Progenitor cell of endocrine pancreas (in vitro differentiated cells): ENCODE data around the gene FAM43B. TPM values are rescaled to one million over a fixed set of nuclear protein-coding genes. Genes with fewer than 3 reads are reported as not detected.

Experiments used
- DNase-seq: peaks from one replicate; pipeline ENCODE4 v3.0.0; 2021; ENCODE audit warnings: low spot score; ENCODE audit not compliant: unreplicated experiment
- H3K27ac Mint-ChIP-seq: 2 replicates; pipeline ENCODE4 v1.8.0; 2021; ENCODE audit warnings: mild to moderate bottlenecking, moderate library complexity, mixed read lengths
- H3K27me3 Mint-ChIP-seq: 2 replicates; pipeline ENCODE4 v1.8.0; 2021; ENCODE audit warnings: mixed read lengths
- H3K36me3 Mint-ChIP-seq: 2 replicates; pipeline ENCODE4 v1.8.0; 2022; ENCODE audit warnings: mixed read lengths; ENCODE audit not compliant: insufficient read depth
- H3K4me1 Mint-ChIP-seq: 2 replicates; pipeline ENCODE4 v1.8.0; 2021; ENCODE audit warnings: low read depth, mixed read lengths
- H3K4me3 Mint-ChIP-seq: 2 replicates; pipeline ENCODE4 v1.8.0; 2021; ENCODE audit warnings: low read depth, mild to moderate bottlenecking, moderate library complexity, mixed read lengths
- H3K9me3 Mint-ChIP-seq: 2 replicates; pipeline ENCODE4 v1.8.0; 2021; ENCODE audit warnings: low read depth, mixed read lengths
- total RNA-seq: library from RNA; stranded (reverse); gene quantifications from 2 replicates; pipeline ENCODE4 v1.2.1, GENCODE V29; 2021
- TF ChIP-seq, protein P1 (sequence below): fragments of 200-600 bp; sonication (generic); IDR thresholded peaks from one replicate; pipeline ENCODE4 v1.5.0; 2021; ENCODE audit warnings: antibody characterized with exemption, mild to moderate bottlenecking; ENCODE audit not compliant: unreplicated experiment

FAM43B gene
- total RNA-seq, 1 donor from 2014 or later = 0.10 TPM

DNA sequence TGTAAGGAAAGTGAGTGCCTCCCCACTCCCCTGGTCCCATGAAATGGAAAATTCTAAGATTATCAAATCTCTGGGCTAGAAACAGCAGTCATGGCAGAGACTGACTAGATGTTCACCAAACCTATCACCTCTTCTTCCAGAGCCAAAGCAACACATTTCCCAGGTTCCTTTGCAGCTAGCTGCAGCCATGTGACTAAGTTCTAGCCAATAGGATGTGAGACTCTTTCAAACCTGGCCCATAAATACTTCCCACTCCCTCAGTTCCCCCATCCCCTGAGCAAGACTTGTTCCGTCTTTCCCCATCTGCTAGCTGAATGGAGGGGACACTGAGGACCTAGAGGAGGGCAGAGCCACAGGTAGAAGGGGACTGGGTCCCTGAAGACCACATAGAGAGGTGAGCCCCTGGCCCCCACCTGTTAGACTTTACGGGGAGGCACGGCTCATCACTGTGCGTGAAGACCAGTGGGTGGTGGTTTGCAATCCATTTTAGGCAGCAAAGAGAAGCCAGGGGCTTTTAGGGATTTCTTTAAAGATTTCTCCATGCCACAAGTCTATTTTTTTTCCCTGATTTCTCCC lies 17.2 kb downstream of the FAM43B start:
- TF ChIP-seq, protein P1, sequence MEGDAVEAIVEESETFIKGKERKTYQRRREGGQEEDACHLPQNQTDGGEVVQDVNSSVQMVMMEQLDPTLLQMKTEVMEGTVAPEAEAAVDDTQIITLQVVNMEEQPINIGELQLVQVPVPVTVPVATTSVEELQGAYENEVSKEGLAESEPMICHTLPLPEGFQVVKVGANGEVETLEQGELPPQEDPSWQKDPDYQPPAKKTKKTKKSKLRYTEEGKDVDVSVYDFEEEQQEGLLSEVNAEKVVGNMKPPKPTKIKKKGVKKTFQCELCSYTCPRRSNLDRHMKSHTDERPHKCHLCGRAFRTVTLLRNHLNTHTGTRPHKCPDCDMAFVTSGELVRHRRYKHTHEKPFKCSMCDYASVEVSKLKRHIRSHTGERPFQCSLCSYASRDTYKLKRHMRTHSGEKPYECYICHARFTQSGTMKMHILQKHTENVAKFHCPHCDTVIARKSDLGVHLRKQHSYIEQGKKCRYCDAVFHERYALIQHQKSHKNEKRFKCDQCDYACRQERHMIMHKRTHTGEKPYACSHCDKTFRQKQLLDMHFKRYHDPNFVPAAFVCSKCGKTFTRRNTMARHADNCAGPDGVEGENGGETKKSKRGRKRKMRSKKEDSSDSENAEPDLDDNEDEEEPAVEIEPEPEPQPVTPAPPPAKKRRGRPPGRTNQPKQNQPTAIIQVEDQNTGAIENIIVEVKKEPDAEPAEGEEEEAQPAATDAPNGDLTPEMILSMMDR = no peak
- Mint-ChIP-seq H3K27me3 (peaks cover 44% of the 10 kb centered on the region), H3K9me3 (peaks cover 3% of the 10 kb centered on the region)

DNA sequence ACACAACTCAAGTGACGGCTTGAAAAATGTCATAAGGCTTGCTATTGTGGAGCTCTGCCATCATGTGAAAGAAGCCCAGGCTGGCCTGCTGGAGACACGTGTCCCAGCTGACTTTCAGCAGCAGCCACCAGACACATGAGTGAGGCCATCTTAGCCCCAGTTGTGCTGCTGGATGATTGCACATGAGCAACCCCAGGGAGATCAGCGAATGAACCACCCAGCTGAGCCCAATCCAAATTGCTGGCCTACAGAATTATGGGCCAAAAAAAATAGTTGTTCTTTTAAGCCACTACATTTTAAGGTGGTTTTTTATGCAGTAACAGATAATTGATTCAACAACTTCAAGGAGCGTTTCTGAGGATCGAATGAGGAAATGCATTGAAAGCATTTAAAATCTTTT lies 19.1 kb downstream of the FAM43B start:
- no peak overlapping the region for H3K4me3 Mint-ChIP-seq
- H3K4me1 Mint-ChIP-seq = no peaks in the 10 kb centered on the region
- TF ChIP-seq, protein P1 = no peak
- H3K36me3 Mint-ChIP-seq = no peaks in the 10 kb centered on the region
- peaks cover 3% of the 10 kb centered on the region for H3K9me3 Mint-ChIP-seq
- no peak overlapping the region for H3K27ac Mint-ChIP-seq
- no peak for DNase-seq
- peaks cover 41% of the 10 kb centered on the region for H3K27me3 Mint-ChIP-seq

More for the DNA sequence above, 17.2 kb downstream of the FAM43B start:
- Mint-ChIP-seq H3K27ac (no peak overlapping the region), H3K4me1 (no peaks in the 10 kb centered on the region), H3K4me3 (no peak overlapping the region), H3K36me3 (no peaks in the 10 kb centered on the region)
- no peak for DNase-seq

DNA sequence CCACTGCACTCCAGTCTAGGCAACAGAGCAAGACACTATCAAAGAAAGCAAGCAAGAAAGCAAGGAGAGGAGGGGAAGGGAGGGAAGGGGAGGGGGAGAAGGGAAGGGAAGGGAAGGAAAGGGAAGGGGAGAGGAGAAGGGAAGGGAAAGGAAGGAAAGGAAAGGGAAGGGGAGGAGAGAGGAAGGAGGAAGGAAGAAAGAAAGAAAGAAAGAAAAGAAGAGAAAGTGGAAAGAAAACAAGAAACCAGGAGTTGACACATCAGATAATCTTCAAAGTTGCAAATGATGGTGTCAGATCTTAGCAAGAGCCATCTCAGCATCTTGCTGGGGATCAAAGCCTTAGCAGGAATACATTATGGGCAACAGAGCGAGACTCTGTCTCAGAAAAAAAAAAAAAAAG lies 21.6 kb downstream of the FAM43B start:
- no peaks in the 10 kb centered on the region for H3K36me3 Mint-ChIP-seq
- H3K27me3 Mint-ChIP-seq = peaks cover 41% of the 10 kb centered on the region
- TF ChIP-seq, protein P1 = no peak
- H3K4me1 Mint-ChIP-seq = no peaks in the 10 kb centered on the region
- no peak overlapping the region for H3K4me3 Mint-ChIP-seq
- no peak overlapping the region for H3K27ac Mint-ChIP-seq
- DNase-seq = no peak
- H3K9me3 Mint-ChIP-seq = peaks cover 3% of the 10 kb centered on the region

DNA sequence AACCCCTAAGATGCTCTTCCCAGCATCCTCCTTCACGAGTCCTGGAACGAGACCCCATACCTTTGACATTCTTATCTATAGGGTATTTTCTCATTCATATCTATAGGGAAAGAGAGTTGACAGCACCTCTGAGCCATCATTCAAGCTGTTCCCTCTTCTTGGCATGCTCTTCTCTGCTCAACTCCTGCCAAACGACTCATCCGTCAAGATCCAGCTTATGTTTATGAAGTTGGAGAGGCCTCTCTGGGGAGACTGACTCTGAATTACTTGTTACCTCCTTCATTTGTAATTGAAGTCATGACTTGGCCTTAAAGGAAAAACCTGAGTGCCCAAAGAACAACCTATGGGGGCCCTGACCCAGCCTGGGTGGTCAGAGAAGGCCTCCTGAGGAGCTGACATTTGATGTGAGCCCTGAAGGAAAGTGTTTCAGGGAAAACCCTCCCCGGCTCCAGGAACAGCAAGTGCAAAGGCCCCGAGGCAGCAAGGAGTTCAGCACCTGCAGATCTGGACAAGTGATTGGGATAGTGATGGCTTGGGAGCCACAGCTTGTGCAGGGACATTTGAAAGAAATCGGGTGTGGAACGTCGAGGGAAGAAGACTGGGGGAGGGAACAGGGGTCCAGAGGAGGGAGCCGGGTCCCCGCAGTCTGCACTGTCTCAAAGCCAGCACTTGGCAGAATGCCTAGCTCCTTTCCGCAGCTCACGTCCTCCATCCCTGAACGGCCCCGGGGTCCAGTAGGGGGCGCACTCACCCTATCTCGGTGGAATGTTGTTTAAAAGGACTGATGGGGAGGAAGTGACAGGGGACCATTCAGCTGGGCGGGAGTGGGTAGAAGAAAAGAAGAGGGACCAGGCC lies 22.5 kb downstream of the FAM43B start:
- H3K9me3 Mint-ChIP-seq = peaks cover 3% of the 10 kb centered on the region
- H3K27me3 Mint-ChIP-seq = peaks cover 38% of the 10 kb centered on the region
- H3K4me1 Mint-ChIP-seq = no peaks in the 10 kb centered on the region

More for the DNA sequence above, 22.5 kb downstream of the FAM43B start:
- no peaks in the 10 kb centered on the region for H3K36me3 Mint-ChIP-seq
- no peak overlapping the region for H3K27ac Mint-ChIP-seq
- TF ChIP-seq, protein P1 = peak; percentile 68
- no peak overlapping the region for H3K4me3 Mint-ChIP-seq
- DNase-seq = peak; percentile 51
